IPS-11a (cell line): ENCODE data around the gene ZNF181.
A peak's percentile ranks its signal among the peaks of the same experiment; 100 is the strongest.
"Not testable (repeated sequence)": the region's sequence is repeated elsewhere in the genome, so short reads cannot be mapped to it uniquely, and the experiment has no call there.

ENCODE experiments used
- H3K4me3 ChIP-seq: one replicate; pipeline ENCODE4 v1.5.1; 2013; ENCODE audit warnings: low read depth, low read length, control low read depth

The ZNF181 gene

DNA sequence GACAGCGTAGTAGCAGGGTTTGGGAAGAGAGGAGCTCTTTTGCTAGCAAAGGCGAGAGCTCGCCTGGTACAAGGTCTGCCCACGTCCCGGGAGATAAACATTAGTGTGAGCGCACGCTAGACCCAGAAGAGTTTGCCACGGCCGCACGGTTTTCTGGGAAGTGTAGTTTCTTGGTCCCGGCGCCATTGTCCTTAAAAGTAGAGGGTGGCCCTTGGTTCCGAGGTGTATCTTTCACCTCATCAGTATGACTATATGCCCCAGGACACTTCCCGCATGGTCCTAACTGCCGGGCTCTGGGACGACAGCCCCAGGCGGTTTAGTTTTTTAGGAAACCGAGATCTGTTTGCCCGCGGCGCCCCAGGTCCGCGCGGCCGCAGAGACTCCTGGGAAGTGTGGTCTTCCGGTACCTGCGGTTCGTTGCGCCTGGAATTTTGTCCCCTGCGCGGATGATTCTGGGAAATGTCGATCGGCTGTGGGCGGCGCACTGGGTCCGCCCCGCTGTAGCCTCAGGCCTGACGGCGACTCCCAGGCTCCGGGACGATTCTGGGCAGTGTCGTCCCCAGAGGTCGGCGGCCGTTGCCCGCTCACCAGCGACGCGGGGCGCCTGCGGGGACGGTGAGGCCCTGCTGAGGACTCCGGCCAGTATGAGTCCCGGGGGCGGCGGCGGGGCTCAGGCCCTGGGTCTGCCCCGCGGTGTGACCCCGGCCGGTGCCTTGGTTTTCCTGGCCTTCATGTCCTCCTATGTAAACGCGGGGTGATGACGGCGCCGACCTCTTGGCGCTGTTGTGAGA is at the start of gene ZNF181:
Gene ZNF181, plus strand, starts transcription at position 498 of the 791 bp plus-strand sequence. CDS start 795 bp downstream, outside the sequence.
- peak within 1 kb of the TSS; percentile 84 for H3K4me3 ChIP-seq

DNA sequence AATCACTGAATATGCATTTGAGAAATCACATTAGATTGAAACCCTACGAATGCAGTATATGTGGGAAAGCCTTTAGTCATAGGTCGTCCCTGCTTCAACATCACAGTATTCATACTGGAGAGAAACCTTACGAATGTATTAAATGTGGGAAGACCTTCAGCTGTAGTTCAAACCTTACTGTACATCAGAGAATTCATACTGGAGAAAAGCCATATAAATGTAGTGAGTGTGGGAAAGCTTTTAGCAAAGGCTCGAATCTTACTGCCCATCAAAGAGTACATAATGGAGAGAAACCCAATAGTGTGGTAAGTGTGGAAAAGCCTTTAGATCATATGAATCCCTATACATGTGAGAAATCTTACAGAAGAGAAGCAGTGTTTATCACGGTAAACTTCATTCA is 48.8 kb upstream of the ZNF181 start:
- H3K4me3 ChIP-seq: not testable (repeated sequence)

DNA sequence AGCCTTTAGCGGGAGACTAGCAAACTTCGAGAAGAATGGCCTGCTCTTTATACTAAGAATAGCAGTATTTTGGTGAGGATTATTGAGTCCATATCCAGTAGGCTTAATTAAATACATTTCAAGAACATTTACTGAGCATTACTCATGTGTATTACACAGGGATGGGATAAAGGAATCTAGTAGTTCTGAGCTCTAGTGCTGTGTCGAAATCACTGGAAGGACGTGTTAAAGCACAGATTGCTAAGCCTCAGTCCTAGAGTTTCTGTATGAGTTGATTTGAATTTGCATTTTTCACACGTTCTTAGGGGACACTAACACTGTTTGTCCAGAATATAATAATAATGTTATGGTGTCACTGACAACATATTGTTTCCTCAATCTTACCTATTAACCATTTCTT is 47.6 kb upstream of the ZNF181 start:
- no peak overlapping the region for H3K4me3 ChIP-seq

DNA sequence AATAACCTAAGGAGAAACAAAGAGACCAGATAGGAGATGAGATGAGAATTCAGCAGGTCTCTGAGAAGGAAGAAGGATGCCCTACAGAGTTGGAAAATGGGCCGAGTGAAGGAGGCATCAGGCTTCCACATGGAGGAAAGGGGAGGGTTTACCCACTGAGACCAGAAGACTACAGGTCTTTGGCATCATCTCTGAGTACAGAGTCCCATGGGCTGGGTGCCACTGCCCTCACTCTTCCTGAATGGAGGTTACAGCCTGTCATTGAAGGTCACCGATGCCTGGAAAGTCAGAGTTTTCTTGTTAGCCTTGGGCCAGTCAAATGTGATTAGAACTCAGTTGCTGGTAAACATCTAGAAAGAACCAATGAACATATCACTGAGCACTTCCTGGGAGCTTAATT is 46.7 kb upstream of the ZNF181 start:
- H3K4me3 ChIP-seq: no peak overlapping the region

DNA sequence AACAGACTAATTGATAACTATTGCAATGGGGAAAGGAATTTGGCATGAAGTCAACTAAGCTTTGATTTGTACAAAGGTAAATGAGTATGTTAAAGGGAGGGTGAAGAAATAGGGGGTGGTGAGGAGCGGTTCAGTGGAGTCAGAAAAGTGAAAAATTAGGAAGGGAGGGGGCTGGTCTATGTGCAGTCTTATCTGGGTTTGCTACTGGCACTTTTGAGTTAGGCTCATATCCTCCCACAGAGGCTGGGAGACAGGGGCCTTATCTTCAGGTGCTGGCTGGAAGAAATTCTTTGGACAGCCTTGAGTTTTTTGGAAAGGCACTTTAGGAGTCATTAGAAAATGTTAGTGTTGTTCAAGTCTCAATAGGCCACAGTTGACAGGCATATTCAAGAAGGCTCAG is 45.5 kb upstream of the ZNF181 start:
- no peak overlapping the region for H3K4me3 ChIP-seq

DNA sequence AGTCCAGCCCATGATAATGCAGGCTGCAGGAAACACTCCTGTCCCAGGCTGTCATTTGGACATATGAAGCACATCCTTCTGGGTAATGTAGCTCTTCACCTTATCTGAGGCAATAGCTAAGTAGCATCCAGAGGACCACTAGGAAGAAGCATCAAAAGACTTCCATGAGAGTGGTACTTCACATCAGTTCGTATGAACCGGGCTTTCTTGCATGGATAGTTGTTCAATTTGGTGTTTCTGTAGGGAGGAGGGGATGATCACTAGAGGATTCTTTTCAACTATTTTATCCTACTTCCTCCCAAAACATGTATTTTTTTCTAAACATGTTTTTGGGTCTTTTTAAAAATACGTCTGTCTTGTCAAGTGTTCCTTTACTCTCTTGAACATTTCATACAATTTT is 43.7 kb upstream of the ZNF181 start:
- no peak overlapping the region for H3K4me3 ChIP-seq

DNA sequence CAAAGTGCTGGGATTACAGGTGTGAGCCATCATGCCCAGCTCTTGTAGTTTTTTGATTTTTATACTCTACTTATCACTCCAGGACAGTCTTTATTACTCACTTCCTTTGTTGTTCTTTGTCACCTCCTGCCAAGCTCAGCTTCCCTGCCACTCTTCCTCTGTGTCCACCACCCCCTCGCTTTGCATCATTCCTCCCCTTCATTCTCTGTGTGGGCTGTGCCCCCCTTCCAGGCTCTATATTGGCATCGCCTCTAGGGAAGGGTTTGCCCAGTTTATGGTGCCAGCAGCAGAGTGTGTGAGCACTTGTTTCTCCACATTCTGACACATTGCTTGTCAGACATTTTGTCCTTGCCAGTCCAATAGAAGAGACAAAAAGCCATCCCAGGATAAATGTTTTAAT is 41.5 kb upstream of the ZNF181 start:
- no peak overlapping the region for H3K4me3 ChIP-seq

DNA sequence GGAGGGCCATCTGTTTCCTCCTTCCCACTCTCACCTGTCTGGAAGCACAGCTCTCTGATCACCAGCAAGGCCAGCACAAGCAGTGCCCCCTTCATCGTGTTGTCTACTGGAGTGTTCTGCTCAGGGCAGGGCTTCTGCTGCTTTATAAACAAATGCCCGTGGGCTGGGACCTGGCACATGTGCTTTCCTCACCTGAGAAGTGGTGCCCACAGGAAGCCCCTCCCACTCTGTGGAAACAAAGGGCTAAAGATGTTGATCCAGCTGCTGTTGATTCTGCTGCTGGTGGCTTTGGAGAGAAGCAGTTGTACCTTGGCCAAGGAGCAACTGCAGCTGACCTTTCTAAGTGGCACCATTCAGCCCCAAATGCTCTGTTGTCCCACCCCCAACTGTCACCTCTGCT is 26.4 kb upstream of the ZNF181 start:
- H3K4me3 ChIP-seq: no peak overlapping the region

DNA sequence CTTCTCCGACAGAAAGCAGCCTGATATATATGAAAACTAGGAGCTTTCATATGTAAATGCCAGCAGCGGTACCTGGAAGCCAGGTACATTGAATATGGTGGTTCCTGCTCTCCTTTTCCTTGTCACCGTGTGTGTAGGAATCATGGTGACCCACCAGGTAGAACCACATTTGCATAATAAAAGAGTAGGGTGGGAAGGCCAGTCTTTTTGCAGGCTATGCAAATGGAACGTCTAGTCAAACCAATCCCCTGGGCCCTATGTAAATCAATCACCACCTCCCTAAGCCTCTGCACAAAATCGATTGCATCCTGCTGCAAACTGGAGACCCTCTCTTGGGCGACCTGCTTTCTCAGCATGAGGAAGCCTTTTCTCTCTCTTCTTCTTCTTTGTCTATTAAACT is 22.2 kb upstream of the ZNF181 start:
- no peak overlapping the region for H3K4me3 ChIP-seq

DNA sequence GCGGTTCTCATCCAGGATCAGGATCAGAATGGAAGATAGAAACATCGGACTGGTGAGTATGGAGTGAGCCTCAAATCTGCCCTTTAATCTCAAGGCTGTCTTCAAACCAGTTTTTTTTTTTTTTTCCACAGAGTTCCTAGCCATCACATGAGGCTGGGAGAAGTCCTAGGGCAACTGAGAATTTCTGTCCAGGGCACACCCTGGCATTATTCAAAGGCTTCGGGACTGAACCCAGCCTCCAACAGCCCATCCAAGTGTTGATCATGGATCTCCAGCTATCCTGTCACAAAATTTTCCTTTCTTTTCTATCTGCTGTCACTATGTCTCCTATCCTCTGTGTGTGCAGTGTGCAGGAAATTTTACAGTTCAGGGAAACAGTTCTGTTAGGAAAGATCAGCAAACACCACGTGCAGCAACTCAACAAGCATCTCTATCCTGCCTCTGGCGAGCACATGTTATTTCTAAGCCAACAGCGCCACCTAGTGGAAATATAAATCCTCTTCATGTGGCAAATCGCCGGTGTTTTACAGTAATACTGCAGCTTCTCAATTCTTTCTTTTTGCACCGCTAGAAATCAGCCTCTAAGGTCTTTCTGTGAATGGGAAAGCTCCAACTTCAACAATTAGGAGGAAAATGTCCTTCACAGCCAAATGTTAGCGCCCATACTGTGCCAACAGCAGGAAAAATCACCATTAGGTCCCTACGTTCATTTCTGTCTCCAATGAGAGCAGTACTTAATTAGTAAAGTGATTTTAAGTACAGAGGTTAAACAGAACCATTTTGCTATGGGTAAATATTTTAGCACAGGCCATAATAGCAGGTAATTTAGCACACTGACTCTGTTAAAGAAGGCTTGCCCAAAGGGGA is 21.4 kb upstream of the ZNF181 start:
- H3K4me3 ChIP-seq: no peak overlapping the region

DNA sequence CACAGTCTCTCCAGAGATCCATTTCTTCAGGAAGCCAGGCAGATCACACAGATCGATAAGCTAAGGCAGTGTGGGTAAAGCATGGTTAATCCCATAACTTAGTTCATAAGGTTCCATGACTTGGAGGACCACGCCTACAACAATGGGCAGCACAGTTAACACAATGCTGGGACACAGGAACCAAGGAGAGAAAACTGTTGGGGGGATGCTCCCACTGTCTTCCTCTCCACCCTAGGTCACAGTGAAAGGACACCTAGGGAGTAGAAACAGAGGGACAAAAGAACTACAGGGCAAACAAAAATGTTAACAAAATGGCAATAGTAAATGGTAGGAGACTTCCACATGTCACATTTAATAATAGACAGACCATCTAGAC is 20.8 kb upstream of the ZNF181 start:
- H3K4me3 ChIP-seq: no peak overlapping the region

DNA sequence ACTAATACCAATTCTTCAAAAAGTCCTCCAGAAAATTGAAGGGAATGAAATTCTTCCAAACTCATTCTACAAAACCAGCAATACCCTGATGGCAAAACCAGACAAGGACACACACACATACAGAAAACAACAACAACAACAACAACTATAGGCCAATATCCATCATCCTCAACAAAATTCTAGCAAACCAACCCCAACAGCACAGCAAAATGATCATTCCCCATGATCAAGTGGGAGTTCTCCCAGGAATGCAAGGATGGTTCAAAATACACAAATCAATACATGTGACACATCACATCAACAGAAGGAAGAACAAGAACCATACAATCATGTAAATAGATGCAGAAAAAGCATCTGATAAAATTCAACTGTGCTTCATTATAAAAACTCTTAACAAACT is 18.7 kb upstream of the ZNF181 start:
- no peak overlapping the region for H3K4me3 ChIP-seq

DNA sequence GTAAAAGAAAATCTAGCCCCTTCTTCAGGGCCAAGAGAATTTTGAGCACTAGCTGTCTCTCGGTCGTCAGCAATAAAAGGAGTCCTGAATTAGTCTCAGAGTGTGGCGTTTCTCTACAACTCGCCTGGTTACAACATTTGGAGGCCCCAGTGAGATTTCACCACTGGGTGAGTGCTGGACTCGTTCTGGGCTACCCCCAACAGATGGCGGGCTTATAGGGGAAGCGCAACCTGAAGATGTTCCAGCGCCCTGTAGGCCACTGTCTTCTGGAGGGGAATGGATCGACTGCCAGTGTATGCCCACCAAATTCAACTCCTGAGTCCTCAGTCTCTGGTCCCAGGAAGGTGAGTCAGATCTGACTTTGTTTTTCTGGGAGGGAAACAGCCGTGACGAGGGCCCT is 11.7 kb upstream of the ZNF181 start:
- H3K4me3 ChIP-seq: no peak overlapping the region

DNA sequence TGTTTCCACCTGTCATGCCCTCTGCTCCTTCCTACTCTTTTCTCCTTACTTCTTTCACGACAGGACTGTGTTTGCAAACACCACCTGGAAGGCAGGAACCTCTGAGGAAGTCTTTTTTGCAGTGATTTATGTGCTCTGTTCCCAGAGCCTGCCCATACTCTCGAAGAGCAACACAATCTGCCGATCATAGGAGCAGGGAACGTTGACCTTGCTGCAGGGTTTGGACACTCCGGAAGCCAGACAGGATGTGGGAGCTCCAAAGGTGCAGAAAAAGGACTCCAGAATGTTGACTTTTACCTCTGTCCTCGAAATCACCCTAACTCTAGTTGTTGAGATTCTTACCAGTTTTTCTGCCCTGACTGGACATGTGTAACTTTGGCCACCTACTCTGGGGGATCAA is 8.6 kb upstream of the ZNF181 start:
- H3K4me3 ChIP-seq: no peak overlapping the region

DNA sequence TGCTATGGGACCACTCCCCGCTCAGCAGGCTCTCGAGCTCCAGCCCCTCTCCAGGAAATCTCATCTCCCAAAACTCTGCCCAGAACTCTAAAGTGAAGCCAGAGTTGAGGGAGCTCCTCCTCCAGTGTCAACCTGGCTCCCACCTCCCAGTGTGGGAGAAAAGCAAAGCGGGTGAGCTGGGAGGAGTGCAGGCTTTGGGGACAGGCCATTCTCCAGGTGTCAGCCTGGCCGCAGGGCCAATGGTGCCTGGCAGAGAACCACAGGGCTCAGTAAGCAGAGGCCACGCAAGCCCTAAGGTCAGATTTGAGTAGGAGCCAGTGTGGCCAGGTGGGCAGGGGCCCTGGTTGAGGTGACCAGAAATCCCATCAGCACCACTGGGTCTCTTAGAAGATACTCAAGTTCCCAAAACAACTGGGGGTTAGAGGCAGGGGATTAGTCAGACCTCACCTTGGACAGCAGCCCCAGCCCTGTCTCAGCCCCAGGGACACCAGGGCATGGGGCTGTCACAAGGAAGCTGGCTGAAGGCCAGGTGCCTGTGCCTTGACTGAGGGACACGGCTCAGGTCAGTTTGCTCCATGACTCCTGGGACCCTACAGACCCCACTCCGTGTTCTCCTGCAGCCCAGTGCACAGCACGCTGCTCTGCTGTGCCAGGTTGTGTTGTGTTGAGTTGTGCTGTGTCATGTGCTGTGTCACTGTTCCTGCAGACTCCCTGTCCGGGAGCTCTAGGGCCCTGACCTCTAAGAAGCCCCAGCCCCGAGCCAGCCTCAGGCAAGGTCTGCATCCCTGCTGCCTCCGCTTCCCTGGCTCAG is 2.8 kb upstream of the ZNF181 start:
- no peak overlapping the region for H3K4me3 ChIP-seq

DNA sequence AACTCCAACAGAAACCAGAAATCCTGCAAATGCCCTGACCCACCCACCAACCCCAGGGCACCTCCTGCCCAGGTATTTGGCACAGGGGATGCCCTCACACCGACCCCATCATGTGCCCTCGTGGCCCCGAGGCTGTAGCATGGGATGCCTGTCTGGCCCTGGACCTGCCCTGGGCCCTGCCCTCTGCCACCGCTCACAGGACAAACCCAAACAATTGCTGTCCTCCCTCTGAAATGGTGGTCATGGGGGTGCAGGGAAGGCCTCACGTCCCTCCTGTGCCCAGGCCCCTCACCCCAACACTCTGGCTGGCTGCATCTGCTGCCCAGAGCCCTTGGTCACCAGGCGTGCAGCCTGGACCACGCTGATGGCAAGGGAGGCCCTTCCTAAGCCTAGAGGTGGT is 2.1 kb upstream of the ZNF181 start:
- H3K4me3 ChIP-seq: no peak overlapping the region

DNA sequence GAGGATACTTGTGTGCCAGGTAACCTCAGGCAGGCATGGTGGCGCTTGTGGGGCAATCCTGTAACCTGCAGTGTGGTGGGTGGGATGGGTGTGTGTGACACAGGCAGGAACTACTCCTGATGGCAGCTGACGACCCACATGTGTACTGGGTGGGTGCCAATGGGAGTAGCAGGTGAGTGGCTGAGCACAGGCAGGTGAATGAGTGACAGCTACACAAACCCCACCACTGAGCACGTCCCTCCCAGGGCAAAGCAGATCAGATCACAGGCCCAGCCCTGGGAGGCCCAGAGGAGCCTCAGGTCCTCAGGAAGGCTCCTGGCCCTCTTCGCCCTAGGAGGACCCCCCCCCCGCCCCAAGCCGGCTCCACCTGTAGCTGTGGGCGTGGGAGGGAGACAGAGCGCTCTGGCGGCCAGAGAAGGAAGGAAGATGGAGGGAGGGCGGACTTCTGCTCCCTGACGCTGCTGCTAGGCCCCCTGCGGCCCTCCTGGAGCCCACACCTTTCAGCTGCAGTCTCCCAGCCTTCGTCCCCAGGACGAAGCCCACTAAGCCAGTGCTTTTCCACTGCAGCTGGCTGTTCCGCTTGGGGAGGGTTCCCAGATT is 1.3 kb upstream of the ZNF181 start:
- H3K4me3 ChIP-seq: no peak overlapping the region

DNA sequence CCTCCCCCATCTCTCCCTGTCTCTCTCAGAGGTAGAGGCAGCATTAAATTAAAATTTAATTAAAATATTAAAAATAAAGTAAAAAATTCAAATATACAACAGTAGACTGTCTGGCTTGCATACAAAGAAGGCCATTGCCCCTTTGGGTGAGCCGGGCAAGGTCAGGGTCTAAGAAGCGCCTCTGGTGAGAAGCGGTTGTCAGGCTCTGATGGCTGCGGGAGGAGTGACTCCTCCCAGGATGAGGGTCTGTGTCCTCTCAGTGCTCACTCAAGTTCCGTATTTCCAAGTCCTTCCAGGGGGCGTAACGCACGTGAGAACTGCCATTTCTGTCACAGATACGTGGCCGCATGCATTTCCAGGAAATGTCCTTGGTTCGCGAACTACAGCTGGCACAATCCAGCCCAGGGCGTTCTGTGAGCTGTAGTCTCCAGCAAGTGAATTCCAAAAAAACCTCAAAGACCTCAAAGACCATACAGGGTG is 737 bp upstream of the ZNF181 start:
- peak overlapping the region; percentile 84 for H3K4me3 ChIP-seq

DNA sequence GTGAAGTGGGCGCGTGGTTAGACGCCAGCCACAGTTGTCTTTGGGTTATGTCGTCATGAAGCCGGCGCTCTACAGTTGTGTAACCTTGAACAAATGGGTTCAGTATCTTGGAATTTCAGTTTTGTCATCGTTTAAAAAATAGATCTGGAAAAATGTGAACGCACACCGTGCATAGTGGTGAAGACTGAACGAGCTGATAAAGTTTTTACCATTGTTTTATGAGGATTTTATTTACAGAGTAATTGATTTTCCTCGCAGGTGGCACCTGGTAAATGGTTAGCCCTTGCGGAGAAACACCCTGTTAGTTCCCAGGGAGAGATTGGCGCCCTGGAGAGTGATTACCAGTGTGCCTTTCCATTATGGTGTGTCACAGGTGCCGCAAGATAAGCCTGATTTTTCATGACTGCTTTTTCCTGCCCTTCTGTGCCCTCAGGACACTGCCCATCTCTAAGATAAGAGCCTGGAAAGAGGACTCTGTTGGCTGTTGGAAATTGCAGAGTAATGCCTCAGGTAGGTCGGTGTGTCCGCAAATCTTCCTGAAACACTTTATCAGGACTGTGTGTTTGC is 577 bp downstream of the ZNF181 start:
- peak overlapping the region; percentile 84 for H3K4me3 ChIP-seq

DNA sequence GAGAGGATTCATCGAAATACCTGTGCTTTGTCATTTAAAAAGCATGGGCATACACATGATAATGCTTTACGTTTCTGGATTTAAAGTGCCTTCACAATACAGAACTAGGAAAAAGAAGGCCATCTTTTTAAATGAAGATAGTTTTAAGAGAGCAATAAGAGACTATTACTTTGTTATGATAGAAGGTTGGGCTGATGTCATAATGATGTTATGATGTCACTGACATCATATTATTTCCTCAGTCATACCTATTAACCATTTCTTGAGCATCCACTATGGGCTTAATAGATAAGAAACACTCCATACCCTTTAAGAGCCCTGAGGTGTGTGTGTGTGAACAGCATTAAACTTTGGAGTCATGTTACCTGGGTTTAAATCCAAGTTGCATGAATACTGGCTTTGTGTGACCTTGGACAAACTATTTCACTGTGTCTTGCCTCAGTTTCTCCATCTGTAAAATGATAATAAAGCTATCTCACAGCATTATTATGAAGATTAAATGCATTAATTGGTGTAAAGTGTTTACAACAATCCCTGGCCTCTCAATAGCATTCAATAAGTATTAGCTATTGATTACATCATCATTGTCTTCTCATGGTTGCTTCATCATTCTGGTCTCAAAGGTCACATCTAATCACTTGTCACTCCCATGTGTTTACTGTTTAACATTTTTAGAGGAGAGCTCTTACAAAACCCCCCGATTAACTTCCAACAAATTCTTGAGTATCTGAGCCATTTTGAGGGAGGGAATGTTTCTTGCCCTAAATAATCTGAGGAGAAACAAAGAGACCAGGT is 11.1 kb downstream of the ZNF181 start:
- no peak overlapping the region for H3K4me3 ChIP-seq
